HCT116 (cell line): Measurements from ENCODE around the gene DCTN2. TPM values are rescaled to one million over a fixed set of nuclear protein-coding genes. Genes with fewer than 3 reads are reported as not detected.

Experiments used
- ATAC-seq: fragments of 200-7000 bp; cut with Tn5 transposase; 2 replicates; pipeline ENCODE4 v1.9.1; 2020; ENCODE audit warnings: mild to moderate bottlenecking, moderate library complexity
- BruUV-seq: library from RNA; stranded (reverse); fragments of 400-500 nt; replicated peaks from 2 replicates; lab custom pipeline; 2021; lab: Mats Ljungman, UMichigan
- CTCF ChIA-PET: fragments of 300-600 bp; sonication (Branson Sonifier 250); formaldehyde crosslinking; loops from one replicate; lab custom pipeline; 2021; ENCODE audit warnings: antibody characterized with exemption; lab: Charles Lee
- POLR2A ChIA-PET: fragments of 300-600, 350-600 bp; sonication (Branson Sonifier 250); formaldehyde crosslinking; loops from one replicate; lab custom pipeline; 2021; ENCODE audit warnings: antibody characterized with exemption; lab: Charles Lee
- RAD21 ChIA-PET, 2 experiments: fragments of 300-600 bp; sonication (Branson Sonifier 250); formaldehyde crosslinking; loops; one replicate each; lab custom pipeline; 2023; ENCODE audit warnings: low total read pairs in 2 of 2; ENCODE audit not compliant: uncharacterized antibody in 2 of 2, unreplicated experiment in 2 of 2, low non-redundant PET in 1 of 2; lab: Charles Lee
- DNase-seq: peaks from one replicate; pipeline ENCODE4 v3.0.0-alpha.2; 2010; ENCODE audit warnings: low read depth, low spot score
- H2AFZ ChIP-seq: fragments of 200-600 bp; shearing (Covaris generic), sonication (generic); 2 replicates; pipeline ENCODE4 v1.6.1; 2017; ENCODE audit warnings: low read depth, mixed run types, mixed read lengths, antibody characterized with exemption, low read length; ENCODE audit not compliant: poor library complexity, severe bottlenecking
- H3K27ac ChIP-seq: 2 replicates; pipeline ENCODE4 v1.5.1; 2012; ENCODE audit warnings: low read depth, low read length
- H3K27me3 ChIP-seq: fragments of 200-600 bp; sonication (generic); 2 replicates; pipeline ENCODE4 v1.6.1; 2016; ENCODE audit warnings: mixed run types, low read length, mixed read lengths; ENCODE audit not compliant: insufficient read depth
- H3K36me3 ChIP-seq, 2 experiments: fragments of 200-500 bp in 1 of 2; fragments of 200-600 bp in 1 of 2; sonication (Bioruptor generic) in 1 of 2; sonication (generic) in 1 of 2; 2 replicates each; pipeline versions ENCODE4 v1.5.1 to v1.6.1; 2014 to 2016; ENCODE audit warnings: low read length in 2 of 2, inconsistent platforms in 1 of 2, mixed read lengths in 1 of 2, mixed run types in 1 of 2; ENCODE audit not compliant: insufficient read depth in 2 of 2, control insufficient read depth in 1 of 2
- H3K4me1 ChIP-seq, 2 experiments: fragments of 200-600 bp in 1 of 2; sonication (generic) in 1 of 2; 2 replicates each; pipeline versions ENCODE4 v1.5.1 to v1.6.1; 2012 to 2017; ENCODE audit warnings: low read length in 2 of 2, inconsistent platforms in 1 of 2, mild to moderate bottlenecking in 1 of 2, mixed read lengths in 1 of 2, mixed run types in 1 of 2, moderate library complexity in 1 of 2; ENCODE audit not compliant: insufficient read depth in 2 of 2, control insufficient read depth in 1 of 2
- H3K4me2 ChIP-seq: fragments of 200-600 bp; sonication (generic); 2 replicates; pipeline ENCODE4 v1.6.1; 2017; ENCODE audit warnings: mixed run types, low read length, mixed read lengths
- H3K4me3 ChIP-seq, 2 experiments: fragments of 200-600 bp in 1 of 2; sonication (generic) in 1 of 2; replicated peaks in 1 of 2; 2 replicates each; pipeline ENCODE4 v1.5.1; 2011 to 2016; ENCODE audit warnings: low read length in 2 of 2, control low read depth in 1 of 2, low read depth in 1 of 2, mild to moderate bottlenecking in 1 of 2, mixed read lengths in 1 of 2, mixed run types in 1 of 2
- H3K79me2 ChIP-seq: fragments of 200-600 bp; sonication (generic); 2 replicates; pipeline ENCODE4 v1.6.1; 2017; ENCODE audit warnings: mild to moderate bottlenecking, mixed run types, low read length, moderate library complexity, mixed read lengths; ENCODE audit not compliant: insufficient read depth
- H3K9ac ChIP-seq: fragments of 200-600 bp; sonication (generic); 2 replicates; pipeline ENCODE4 v1.6.1; 2016; ENCODE audit warnings: low read length, mixed read lengths
- H3K9me2 ChIP-seq: fragments of 200-600 bp; sonication (generic), shearing (Covaris generic); 2 replicates; pipeline ENCODE4 v1.6.1; 2017; ENCODE audit warnings: mixed run types, mild to moderate bottlenecking, moderate library complexity; ENCODE audit not compliant: insufficient read depth
- H3K9me3 ChIP-seq, 2 experiments: fragments of 200-500 bp in 1 of 2; fragments of 200-600 bp in 1 of 2; sonication (Bioruptor generic) in 1 of 2; sonication (generic) in 1 of 2; 2 replicates each; pipeline ENCODE4 v1.6.1; 2014 to 2017; ENCODE audit warnings: low read length in 2 of 2, mixed read lengths in 2 of 2, inconsistent platforms in 1 of 2, low read depth in 1 of 2, mild to moderate bottlenecking in 1 of 2, mixed run types in 1 of 2, moderate library complexity in 1 of 2; ENCODE audit not compliant: control insufficient read depth in 1 of 2, insufficient read depth in 1 of 2
- H4K20me1 ChIP-seq: fragments of 200-600 bp; sonication (generic), shearing (Covaris generic); 2 replicates; pipeline ENCODE4 v1.6.1; 2017; ENCODE audit warnings: mixed run types, mild to moderate bottlenecking, moderate library complexity; ENCODE audit not compliant: insufficient read depth
- CEBPB ChIP-seq: IDR thresholded peaks from 2 replicates; pipeline ENCODE4 v1.6.1; 2012; ENCODE audit warnings: low read depth
- EGR1 ChIP-seq: IDR thresholded peaks from 2 replicates; pipeline ENCODE4 v1.6.1; 2012; ENCODE audit warnings: low read depth
- ELF1 ChIP-seq: IDR thresholded peaks from 2 replicates; pipeline ENCODE4 v1.6.1; 2012; ENCODE audit warnings: low read depth, borderline replicate concordance
- EZH2 ChIP-seq: fragments of 200-600 bp; sonication (generic); IDR thresholded peaks from 2 replicates; pipeline ENCODE4 v1.6.1; 2017; ENCODE audit warnings: antibody characterized with exemption, mixed run types
- FOSL1 ChIP-seq: IDR thresholded peaks from 2 replicates; pipeline ENCODE4 v1.6.1; 2012; ENCODE audit warnings: low read depth
- JUND ChIP-seq: IDR thresholded peaks from 2 replicates; pipeline ENCODE4 v1.6.1; 2012
- POLR2A ChIP-seq: IDR thresholded peaks from 2 replicates; pipeline ENCODE4 v1.7.0; 2011; ENCODE audit warnings: borderline replicate concordance; ENCODE audit not compliant: insufficient read depth, insufficient read length; ENCODE audit errors: extremely low read depth
- POLR2AphosphoS5 ChIP-seq: IDR thresholded peaks from 2 replicates; pipeline ENCODE4 v1.6.1; 2011; ENCODE audit warnings: mild to moderate bottlenecking, low read depth, low read length, moderate library complexity
- RAD21 ChIP-seq: IDR thresholded peaks from 2 replicates; pipeline ENCODE4 v1.6.1; 2012; ENCODE audit warnings: low read depth, mild to moderate bottlenecking
- SIN3A ChIP-seq: IDR thresholded peaks from 2 replicates; pipeline ENCODE4 v1.6.1; 2012; ENCODE audit warnings: low read depth
- SP1 ChIP-seq: IDR thresholded peaks from 2 replicates; pipeline ENCODE4 v1.6.1; 2012; ENCODE audit warnings: low read depth
- SRF ChIP-seq: IDR thresholded peaks from 2 replicates; pipeline ENCODE4 v1.6.1; 2012; ENCODE audit warnings: low read depth
- TCF7L2 ChIP-seq: IDR thresholded peaks from 2 replicates; pipeline ENCODE4 v1.7.0; 2011; ENCODE audit warnings: borderline replicate concordance, inconsistent platforms; ENCODE audit not compliant: insufficient read depth, insufficient read length; ENCODE audit errors: extremely low read depth
- YY1 ChIP-seq: IDR thresholded peaks from 2 replicates; pipeline ENCODE4 v1.6.1; 2011; ENCODE audit warnings: low read length, low read depth, moderate library complexity, mild to moderate bottlenecking; ENCODE audit not compliant: insufficient replicate concordance; ENCODE audit errors: extremely low read depth
- ZFX ChIP-seq: fragments of 450-650 bp; IDR thresholded peaks from 2 replicates; pipeline ENCODE4 v1.6.1; 2017
- intact Hi-C: fragments of 100-400 bp; cut with micrococcal nuclease; formaldehyde crosslinking; loops from 2 replicates; pipeline ENCODE4 v1.10.0; 2022
- total RNA-seq: library from RNA; stranded (reverse); gene quantifications from one replicate; pipeline ENCODE4 v1.2.1, GENCODE V29; 2021; ENCODE audit not compliant: unreplicated experiment
- TF ChIP-seq, protein P1 (sequence below), 3 experiments: fragments of 200-600 bp in 1 of 3; sonication (generic) in 1 of 3; IDR thresholded peaks in 2 of 3; conservative IDR thresholded peaks in 1 of 3; 2 replicates each; pipeline ENCODE4 v1.5.1; 2012 to 2017; ENCODE audit warnings: low read depth in 2 of 3, low read length in 2 of 3, antibody characterized with exemption in 1 of 3, borderline replicate concordance in 1 of 3, control low read depth in 1 of 3, mild to moderate bottlenecking in 1 of 3, mixed read lengths in 1 of 3, mixed run types in 1 of 3, moderate library complexity in 1 of 3; ENCODE audit not compliant: insufficient read depth in 1 of 3

DCTN2 gene
- total RNA-seq, 1 experiment from 2014 or later, result 95.9 TPM

DNA sequence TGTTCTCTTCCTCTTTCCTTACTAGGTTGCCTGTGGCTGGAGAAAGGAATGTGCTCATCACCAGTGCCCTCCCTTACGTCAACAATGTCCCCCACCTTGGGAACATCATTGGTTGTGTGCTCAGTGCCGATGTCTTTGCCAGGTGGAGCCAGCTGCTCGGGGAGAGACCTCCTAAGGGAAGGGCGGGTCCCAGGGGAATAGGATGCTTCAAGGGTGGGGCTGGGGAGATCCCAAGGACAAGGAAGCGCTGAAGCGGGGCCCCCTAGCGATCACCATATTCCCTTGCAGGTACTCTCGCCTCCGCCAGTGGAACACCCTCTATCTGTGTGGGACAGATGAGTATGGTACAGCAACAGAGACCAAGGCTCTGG lies 48.9 kb downstream of the DCTN2 start:
- no peaks in the 10 kb centered on the region for H3K79me2 ChIP-seq
- H3K36me3 ChIP-seq, result peaks cover 35 to 50% of the 10 kb centered on the region in 2 experiments
- no TSS peak for BruUV-seq
- no peak overlapping the region for H3K27ac ChIP-seq
- DNase-seq, result no peak
- TF ChIP-seq YY1, result no peak
- ChIA-PET POLR2A (no interaction called here), CTCF (no interaction called here), RAD21 (no interaction called here)
- H3K4me2 ChIP-seq, result no peak overlapping the region
- peak; percentile 49; the same call in 1 of the 2 replicates for ATAC-seq
- no peak overlapping the region for H3K4me3 ChIP-seq
- H3K9me2 ChIP-seq, result no peaks in the 10 kb centered on the region
- H3K9me3 ChIP-seq, result no peaks in the 10 kb centered on the region
- no peaks in the 10 kb centered on the region for H4K20me1 ChIP-seq
- no peaks in the 10 kb centered on the region for H3K27me3 ChIP-seq
- no peak overlapping the region for H2AFZ ChIP-seq
- no peaks in the 10 kb centered on the region for H3K4me1 ChIP-seq
- intact Hi-C loops, result no loop called here
- no peak overlapping the region for H3K9ac ChIP-seq

DNA sequence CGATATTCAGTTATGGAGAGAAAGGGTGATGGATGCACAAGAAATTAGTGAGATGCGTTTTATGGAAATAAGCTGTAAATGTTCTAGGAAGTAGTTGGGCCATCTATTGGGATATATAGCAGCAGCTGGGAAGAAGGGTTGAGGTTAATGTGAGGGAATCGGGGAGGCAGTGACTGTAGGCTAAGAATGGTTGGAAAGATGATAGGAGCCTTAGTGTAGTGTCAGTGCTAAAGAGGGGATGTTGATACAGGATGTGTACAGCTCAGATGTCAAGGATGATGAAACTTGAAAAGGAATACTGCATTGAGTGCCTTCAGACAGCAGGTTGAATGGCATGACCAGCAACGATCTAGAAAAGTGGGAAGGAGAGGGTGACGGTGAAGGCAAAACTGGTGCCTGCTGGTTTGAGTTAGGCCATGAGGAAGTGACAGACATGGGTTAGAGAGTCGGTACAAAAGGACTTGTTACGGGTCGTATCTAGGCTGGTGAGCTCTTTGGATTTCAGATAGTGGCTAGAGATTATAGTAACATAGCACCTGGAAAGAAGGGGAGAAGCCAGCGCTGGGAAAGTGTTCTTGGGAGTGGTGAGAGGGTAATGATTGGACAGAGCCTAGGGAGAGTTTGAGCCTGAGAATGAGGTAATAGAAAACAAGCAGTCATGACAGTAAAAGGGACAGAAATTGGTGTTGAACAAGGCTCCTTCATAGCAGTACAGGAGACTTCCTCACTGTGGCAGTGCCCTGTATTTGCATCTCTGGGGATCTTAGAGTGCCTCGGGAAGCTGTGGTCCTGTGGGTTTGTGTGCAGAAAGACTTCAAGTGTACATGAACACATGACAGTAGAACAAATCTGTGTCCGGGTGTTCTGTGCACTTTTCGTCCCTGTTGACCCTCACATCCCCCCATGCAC lies 49.5 kb downstream of the DCTN2 start:
- Histone ChIP-seq H3K9ac (no peak overlapping the region), H3K9me2 (no peaks in the 10 kb centered on the region), H3K9me3 (no peaks in the 10 kb centered on the region), H3K4me1 (no peaks in the 10 kb centered on the region), H4K20me1 (no peaks in the 10 kb centered on the region), H2AFZ (no peak overlapping the region), H3K4me2 (no peak overlapping the region), H3K27ac (no peak overlapping the region), H3K4me3 (no peak overlapping the region), H3K27me3 (no peaks in the 10 kb centered on the region), H3K79me2 (peaks cover 3% of the 10 kb centered on the region; the same call in 1 of the 2 replicates), H3K36me3 (peaks cover 35 to 56% of the 10 kb centered on the region in 2 experiments)
- intact Hi-C loops, result no loop called here
- CTCF ChIA-PET, result no interaction called here
- BruUV-seq, result no TSS peak
- DNase-seq (no peak), ATAC-seq (peak; percentile 38; the same call in 1 of the 2 replicates)
- POLR2A ChIA-PET, result no interaction called here
- RAD21 ChIA-PET, result no interaction called here
- TF ChIP-seq CEBPB (no peak), JUND (no peak), SRF (no peak), SP1 (no peak), POLR2A (no peak), SIN3A (no peak), POLR2AphosphoS5 (no peak), TCF7L2 (no peak), ZFX (no peak), YY1 (no peak), RAD21 (no peak), EZH2 (no peak), FOSL1 (no peak), EGR1 (no peak), ELF1 (no peak)
- TF ChIP-seq, protein P1, sequence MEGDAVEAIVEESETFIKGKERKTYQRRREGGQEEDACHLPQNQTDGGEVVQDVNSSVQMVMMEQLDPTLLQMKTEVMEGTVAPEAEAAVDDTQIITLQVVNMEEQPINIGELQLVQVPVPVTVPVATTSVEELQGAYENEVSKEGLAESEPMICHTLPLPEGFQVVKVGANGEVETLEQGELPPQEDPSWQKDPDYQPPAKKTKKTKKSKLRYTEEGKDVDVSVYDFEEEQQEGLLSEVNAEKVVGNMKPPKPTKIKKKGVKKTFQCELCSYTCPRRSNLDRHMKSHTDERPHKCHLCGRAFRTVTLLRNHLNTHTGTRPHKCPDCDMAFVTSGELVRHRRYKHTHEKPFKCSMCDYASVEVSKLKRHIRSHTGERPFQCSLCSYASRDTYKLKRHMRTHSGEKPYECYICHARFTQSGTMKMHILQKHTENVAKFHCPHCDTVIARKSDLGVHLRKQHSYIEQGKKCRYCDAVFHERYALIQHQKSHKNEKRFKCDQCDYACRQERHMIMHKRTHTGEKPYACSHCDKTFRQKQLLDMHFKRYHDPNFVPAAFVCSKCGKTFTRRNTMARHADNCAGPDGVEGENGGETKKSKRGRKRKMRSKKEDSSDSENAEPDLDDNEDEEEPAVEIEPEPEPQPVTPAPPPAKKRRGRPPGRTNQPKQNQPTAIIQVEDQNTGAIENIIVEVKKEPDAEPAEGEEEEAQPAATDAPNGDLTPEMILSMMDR (IDR thresholded peaks at IDR 0.05 in 2 of 3, conservative IDR thresholded peaks at IDR 0.05 in 1 of 3; ENCODE audit: borderline replicate concordance in 1 of 3, insufficient read depth in 1 of 3, low read depth in 2 of 3, low read length in 2 of 3), result no peak
